Spleen (tissue), 7 donors: ENCODE measurements around the gene PVRIG.
"Not testable (repeated sequence)": the region's sequence is repeated elsewhere in the genome, so short reads cannot be mapped to it uniquely, and the experiment has no call there.

ENCODE experiments used
- POLR2A ChIP-seq, 3 donors: fragments of 450-650 bp; IDR thresholded peaks; one replicate each; pipeline ENCODE4 v1.5.1; 2017; ENCODE audit warnings: antibody characterized with exemption in 3 of 3, mild to moderate bottlenecking in 1 of 3
- TF ChIP-seq, protein P1 (sequence below), 11 experiments: fragments of 200-600 bp in 7 of 11; fragments of 450-650 bp in 4 of 11; sonication (generic) in 4 of 11; IDR thresholded peaks in 8 of 11; conservative IDR thresholded peaks in 3 of 11; 1 replicate in 7 of 11; 2 replicates in 4 of 11; pipeline versions ENCODE4 v1.4.0 to v1.8.0; 2016 to 2021; ENCODE audit warnings: antibody characterized with exemption in 11 of 11, inconsistent platforms in 4 of 11, mild to moderate bottlenecking in 1 of 11
- donor health status: DM: no; HTN: no; CAD: no; lungs with moderate emphysema.
- donor health status: DM: no; HTN: no; CAD: no.
- donor health status: DM: no; HTN: no; CAD: no.

DNA sequence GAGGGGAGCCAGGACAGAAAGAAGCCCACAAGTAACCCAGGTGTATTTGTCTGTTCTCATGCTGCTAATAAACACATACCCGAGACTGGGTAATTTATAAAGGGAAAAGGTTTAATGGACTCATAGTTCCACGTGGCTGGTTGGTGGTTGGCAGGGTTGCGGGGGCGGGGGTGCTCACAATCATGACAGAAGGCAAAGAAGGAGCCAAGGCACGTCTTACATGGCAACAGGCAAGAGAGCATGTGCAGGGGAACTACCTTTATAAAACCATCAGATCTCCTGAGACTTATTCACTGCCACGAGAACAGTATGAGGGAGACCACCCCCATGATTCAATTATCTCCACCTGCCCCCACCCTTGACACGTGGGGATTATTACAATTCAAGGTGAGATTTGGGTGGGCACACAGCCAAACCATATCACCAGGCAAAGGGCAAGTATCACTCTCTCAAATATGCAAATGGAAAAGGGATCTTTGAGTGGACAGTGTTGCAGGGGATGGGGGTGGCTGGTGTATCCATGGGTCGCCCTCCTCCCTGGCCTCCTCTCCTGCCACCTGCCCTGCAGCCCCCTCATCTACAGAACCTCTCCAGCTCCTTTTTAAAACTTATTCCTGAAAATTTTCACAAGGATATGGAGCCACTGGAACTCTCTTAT lies 15.0 kb downstream of the PVRIG start:
- not testable (repeated sequence) for TF ChIP-seq POLR2A (IDR thresholded peaks at IDR 0.05)
- TF ChIP-seq, protein P1, sequence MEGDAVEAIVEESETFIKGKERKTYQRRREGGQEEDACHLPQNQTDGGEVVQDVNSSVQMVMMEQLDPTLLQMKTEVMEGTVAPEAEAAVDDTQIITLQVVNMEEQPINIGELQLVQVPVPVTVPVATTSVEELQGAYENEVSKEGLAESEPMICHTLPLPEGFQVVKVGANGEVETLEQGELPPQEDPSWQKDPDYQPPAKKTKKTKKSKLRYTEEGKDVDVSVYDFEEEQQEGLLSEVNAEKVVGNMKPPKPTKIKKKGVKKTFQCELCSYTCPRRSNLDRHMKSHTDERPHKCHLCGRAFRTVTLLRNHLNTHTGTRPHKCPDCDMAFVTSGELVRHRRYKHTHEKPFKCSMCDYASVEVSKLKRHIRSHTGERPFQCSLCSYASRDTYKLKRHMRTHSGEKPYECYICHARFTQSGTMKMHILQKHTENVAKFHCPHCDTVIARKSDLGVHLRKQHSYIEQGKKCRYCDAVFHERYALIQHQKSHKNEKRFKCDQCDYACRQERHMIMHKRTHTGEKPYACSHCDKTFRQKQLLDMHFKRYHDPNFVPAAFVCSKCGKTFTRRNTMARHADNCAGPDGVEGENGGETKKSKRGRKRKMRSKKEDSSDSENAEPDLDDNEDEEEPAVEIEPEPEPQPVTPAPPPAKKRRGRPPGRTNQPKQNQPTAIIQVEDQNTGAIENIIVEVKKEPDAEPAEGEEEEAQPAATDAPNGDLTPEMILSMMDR (IDR thresholded peaks at IDR 0.05 in 8 of 11, conservative IDR thresholded peaks at IDR 0.05 in 3 of 11): not testable (repeated sequence)
